Thyroid gland (tissue), 4 donors: ENCODE results near the gene LEF1. TPM values are rescaled to one million over a fixed set of nuclear protein-coding genes. Genes with fewer than 3 reads are reported as not detected.

Source experiments
- DNase-seq, 2 donors: peaks; one replicate each; pipeline ENCODE4 v3.0.0-alpha.2; 2019
- H3K27ac ChIP-seq, 3 donors: fragments of 200-600 bp; sonication (generic); 1 replicate in 2 of 3; 2 replicates in 1 of 3; pipeline ENCODE4 v1.5.1; 2016 to 2019; ENCODE audit warnings: mild to moderate bottlenecking in 1 of 3, moderate library complexity in 1 of 3
- H3K27me3 ChIP-seq: fragments of 200-600 bp; sonication (generic); one replicate; pipeline ENCODE4 v1.5.1; 2019
- H3K36me3 ChIP-seq, 2 donors: fragments of 200-600 bp; sonication (generic); one replicate each; pipeline ENCODE4 v1.5.1; 2016 to 2019
- H3K4me1 ChIP-seq, 2 donors: fragments of 200-600 bp; sonication (generic); one replicate each; pipeline ENCODE4 v1.5.1; 2017 to 2019
- H3K4me3 ChIP-seq, 3 donors: fragments of 200-600 bp; sonication (generic); replicated peaks in 1 of 3; 1 replicate in 2 of 3; 2 replicates in 1 of 3; pipeline ENCODE4 v1.5.1; 2016; ENCODE audit warnings: mild to moderate bottlenecking in 1 of 3
- H3K9me3 ChIP-seq: fragments of 200-600 bp; sonication (generic); one replicate; pipeline ENCODE4 v1.5.1; 2017
- CTCF ChIP-seq, 6 experiments: fragments of 200-600 bp in 3 of 6; fragments of 450-650 bp in 3 of 6; sonication (generic) in 3 of 6; IDR thresholded peaks; one replicate each; pipeline ENCODE4 v1.5.1; 2016 to 2019; ENCODE audit warnings: antibody characterized with exemption in 6 of 6, mild to moderate bottlenecking in 2 of 6, inconsistent platforms in 1 of 6, moderate library complexity in 1 of 6
- POLR2A ChIP-seq, 2 donors: fragments of 450-650 bp; IDR thresholded peaks; one replicate each; pipeline ENCODE4 v1.6.1; 2017; ENCODE audit warnings: antibody characterized with exemption in 2 of 2, mild to moderate bottlenecking in 2 of 2, moderate library complexity in 1 of 2
- WGBS, 2 donors: methylation state at CpG; one replicate each; pipeline ENCODE4 v1.1.5; 2017; 5-methylcytosine and 5-hydroxymethylcytosine counted together
- intact Hi-C: fragments of 100-400 bp; cut with DNase I; formaldehyde crosslinking; loops from one replicate; pipeline ENCODE4 v1.15.1; 2023
- total RNA-seq, 4 donors: library from RNA; depleted of rRNA; stranded (reverse); fragments of >200 nt; gene quantifications; one replicate each; pipeline ENCODE4 v1.2.3, GENCODE V29; 2016

The LEF1 gene
- total RNA-seq, 4 donors from 2014 or later: 4.2 to 24.3 (median 9.9) TPM

GRCh38 chr4:108160741-108161352 is 7.9 kb downstream of the LEF1 start:
- DNase-seq: no peak
- Histone ChIP-seq H3K4me3 (no peak overlapping the region), H3K9me3 (no peaks in the 10 kb centered on the region), H3K27ac (no peak overlapping the region), H3K36me3 (no peaks in the 10 kb centered on the region), H3K27me3 (no peaks in the 10 kb centered on the region), H3K4me1 (peaks cover 0 to 6% of the 10 kb centered on the region in 2 donors)
- intact Hi-C loops: no loop called here
- no peak for TF ChIP-seq CTCF (IDR thresholded peaks at IDR 0.05)
- TF ChIP-seq POLR2A (IDR thresholded peaks at IDR 0.05): no peak
- WGBS, 2 donors: 85 to 92% methylated on average over 3 of the region's 3 CpGs

- TF ChIP-seq CTCF (IDR thresholded peaks at IDR 0.05) (no peak), POLR2A (IDR thresholded peaks at IDR 0.05) (no peak)
- no peaks in the 10 kb centered on the region for H3K36me3 ChIP-seq
- H3K9me3 ChIP-seq: no peaks in the 10 kb centered on the region
- DNase-seq: no peak
- no peaks in the 10 kb centered on the region for H3K4me1 ChIP-seq
- no peaks in the 10 kb centered on the region for H3K27me3 ChIP-seq
- no peak overlapping the region for H3K4me3 ChIP-seq
- WGBS, 2 donors: 85 to 89% methylated on average over 5 of the region's 5 CpGs
- H3K27ac ChIP-seq: no peak overlapping the region
- intact Hi-C loops: no loop called here
Measured at GRCh38 chr4:108159845-108160244, 8.9 kb downstream of the LEF1 start.

GRCh38 chr4:108157655-108158054 is 11.1 kb downstream of the LEF1 start:
- no peaks in the 10 kb centered on the region for H3K4me1 ChIP-seq
- TF ChIP-seq POLR2A (IDR thresholded peaks at IDR 0.05) (no peak), CTCF (IDR thresholded peaks at IDR 0.05) (no peak)
- no peaks in the 10 kb centered on the region for H3K9me3 ChIP-seq
- H3K27me3 ChIP-seq: no peaks in the 10 kb centered on the region
- WGBS, 2 donors: 91 to 96% methylated on average over 2 of the region's 2 CpGs
- no peak overlapping the region for H3K4me3 ChIP-seq
- H3K27ac ChIP-seq: no peak overlapping the region
- intact Hi-C loops: no loop called here
- no peak for DNase-seq
- H3K36me3 ChIP-seq: no peaks in the 10 kb centered on the region

- H3K27me3 ChIP-seq: no peaks in the 10 kb centered on the region
- no peak overlapping the region for H3K4me3 ChIP-seq
- intact Hi-C loops: no loop called here
- no peak overlapping the region for H3K27ac ChIP-seq
- DNase-seq: no peak
- 91 to 92% methylated on average over 2 of the region's 2 CpGs for WGBS, 2 donors
- H3K4me1 ChIP-seq: no peaks in the 10 kb centered on the region
- no peaks in the 10 kb centered on the region for H3K36me3 ChIP-seq
- no peaks in the 10 kb centered on the region for H3K9me3 ChIP-seq
- TF ChIP-seq CTCF (IDR thresholded peaks at IDR 0.05) (no peak), POLR2A (IDR thresholded peaks at IDR 0.05) (no peak)
Measured at GRCh38 chr4:108156391-108156790, 12.3 kb downstream of the LEF1 start.

GRCh38 chr4:108155373-108155772 is 13.4 kb downstream of the LEF1 start:
- H3K36me3 ChIP-seq: no peaks in the 10 kb centered on the region
- H3K27ac ChIP-seq: no peak overlapping the region
- H3K4me3 ChIP-seq: no peak overlapping the region
- no peaks in the 10 kb centered on the region for H3K4me1 ChIP-seq
- no peaks in the 10 kb centered on the region for H3K27me3 ChIP-seq
- intact Hi-C loops: no loop called here
- TF ChIP-seq CTCF (IDR thresholded peaks at IDR 0.05) (no peak), POLR2A (IDR thresholded peaks at IDR 0.05) (no peak)
- H3K9me3 ChIP-seq: no peaks in the 10 kb centered on the region
- no peak for DNase-seq
- WGBS, 2 donors: 69 to 77% methylated on average over 7 of the region's 7 CpGs
